ENCODE data around the gene ZHX3.

GRCh38 chr20:41167481-41168253 lies 149.9 kb downstream of the ZHX3 start:
- TF ChIP-seq CTCF (IDR thresholded peaks at IDR 0.05) (no peak), POLR2A (IDR thresholded peaks at IDR 0.05) (no peak), POLR2AphosphoS5 (IDR thresholded peaks at IDR 0.05) (no peak)

Measured in stomach (tissue), 4 donors.